Ascending aorta (tissue), 2 donors: ENCODE data around the gene GGA2. TPM values are rescaled to one million over a fixed set of nuclear protein-coding genes. Genes with fewer than 3 reads are reported as not detected.

ENCODE experiments used
- DNase-seq, 2 donors: peaks; one replicate each; pipeline ENCODE4 v3.0.0-alpha.2; 2019; ENCODE audit warnings: low spot score in 2 of 2
- H3K27ac ChIP-seq, 2 donors: fragments of 200-600 bp; sonication (generic); one replicate each; pipeline ENCODE4 v1.5.1; 2016 to 2017; ENCODE audit warnings: mild to moderate bottlenecking in 1 of 2
- H3K27me3 ChIP-seq: fragments of 200-600 bp; sonication (generic); one replicate; pipeline ENCODE4 v1.5.1; 2017
- H3K36me3 ChIP-seq, 2 donors: fragments of 200-600 bp; sonication (generic); one replicate each; pipeline ENCODE4 v1.5.1; 2016
- H3K4me1 ChIP-seq, 2 donors: fragments of 200-600 bp; sonication (generic); one replicate each; pipeline ENCODE4 v1.5.1; 2016 to 2017; ENCODE audit warnings: mild to moderate bottlenecking in 1 of 2
- H3K4me3 ChIP-seq, 2 donors: fragments of 200-600 bp; sonication (generic); one replicate each; pipeline ENCODE4 v1.5.1; 2016 to 2017; ENCODE audit warnings: mild to moderate bottlenecking in 1 of 2
- H3K9me3 ChIP-seq, 2 donors: fragments of 200-600 bp; sonication (generic); one replicate each; pipeline ENCODE4 v1.5.1; 2016
- CTCF ChIP-seq, 3 experiments: fragments of 200-600 bp in 2 of 3; fragments of 450-650 bp in 1 of 3; sonication (generic) in 2 of 3; IDR thresholded peaks; one replicate each; pipeline ENCODE4 v1.5.1; 2016 to 2019; ENCODE audit warnings: antibody characterized with exemption in 3 of 3, mild to moderate bottlenecking in 1 of 3, moderate library complexity in 1 of 3
- intact Hi-C: fragments of 100-400 bp; cut with DNase I; formaldehyde crosslinking; loops from one replicate; pipeline ENCODE4 v1.15.1; 2023
- total RNA-seq: library from RNA; depleted of rRNA; stranded (reverse); fragments of >200 nt; gene quantifications from one replicate; pipeline ENCODE4 v1.1.0, GENCODE V29; 2016

The GGA2 gene
- total RNA-seq, 1 donor from 2014 or later: 10.7 TPM

- Histone ChIP-seq H3K27me3 (no peaks in the 10 kb centered on the region), H3K4me3 (peak overlapping the region; percentile 95 to 98), H3K4me1 (peaks cover under 1 to 16% of the 10 kb centered on the region in 2 donors), H3K27ac (peak overlapping the region; percentile 59 to 92), H3K9me3 (no peaks in the 10 kb centered on the region), H3K36me3 (peaks cover 0 to 1% of the 10 kb centered on the region in 2 donors)
- intact Hi-C loops: loop anchor here (1.0 to 5.0 kb wide), 3 partner anchors 48 to 133 kb away; partner anchors contain the start of genes COG7, DCTN5, EARS2 and PALB2
- DNase-seq: no peak
- TF ChIP-seq CTCF (IDR thresholded peaks at IDR 0.05): no peak
Measured at GRCh38 chr16:23509782-23510163, 521 bp downstream of the GGA2 start.

GRCh38 chr16:23509441-23509754 lies 896 bp downstream of the GGA2 start:
- Histone ChIP-seq H3K27me3 (no peaks in the 10 kb centered on the region), H3K27ac (peak overlapping the region; percentile 59 to 92), H3K4me3 (peak overlapping the region; percentile 95 to 98), H3K9me3 (no peaks in the 10 kb centered on the region), H3K36me3 (no peaks in the 10 kb centered on the region), H3K4me1 (peaks cover 4 to 18% of the 10 kb centered on the region in 2 donors)
- intact Hi-C loops: loop anchor here (5.0 kb wide), 1 partner anchor 133 kb away; the partner anchor contains the start of genes DCTN5 and PALB2
- no peak for DNase-seq
- no peak for TF ChIP-seq CTCF (IDR thresholded peaks at IDR 0.05)

GRCh38 chr16:23508589-23509440 lies 1.5 kb downstream of the GGA2 start:
- H3K4me1 ChIP-seq: peaks cover 6 to 23% of the 10 kb centered on the region in 2 donors
- intact Hi-C loops: loop anchor here (5.0 kb wide), 1 partner anchor 133 kb away; the partner anchor contains the start of genes DCTN5 and PALB2
- H3K27me3 ChIP-seq: no peaks in the 10 kb centered on the region
- no peaks in the 10 kb centered on the region for H3K9me3 ChIP-seq
- peak overlapping the region; percentile 46 to 92 for H3K27ac ChIP-seq
- peak overlapping the region; percentile 95 to 98 for H3K4me3 ChIP-seq
- DNase-seq: no peak
- no peaks in the 10 kb centered on the region for H3K36me3 ChIP-seq
- no peak for TF ChIP-seq CTCF (IDR thresholded peaks at IDR 0.05)

- intact Hi-C loops: loop anchor here (5.0 kb wide), 1 partner anchor 136 kb away; the partner anchor contains the start of genes DCTN5 and PALB2
- no peak overlapping the region for H3K27ac ChIP-seq
- no peaks in the 10 kb centered on the region for H3K36me3 ChIP-seq
- no peaks in the 10 kb centered on the region for H3K9me3 ChIP-seq
- no peak for TF ChIP-seq CTCF (IDR thresholded peaks at IDR 0.05)
- no peak for DNase-seq
- no peak overlapping the region for H3K4me3 ChIP-seq
- H3K27me3 ChIP-seq: no peaks in the 10 kb centered on the region
- peaks cover 6 to 23% of the 10 kb centered on the region in 2 donors for H3K4me1 ChIP-seq
Measured at GRCh38 chr16:23506606-23506994, 3.7 kb downstream of the GGA2 start.

GRCh38 chr16:23505671-23506605 lies 4.4 kb downstream of the GGA2 start:
- no peak overlapping the region for H3K4me3 ChIP-seq
- no peaks in the 10 kb centered on the region for H3K9me3 ChIP-seq
- TF ChIP-seq CTCF (IDR thresholded peaks at IDR 0.05): no peak
- no peaks in the 10 kb centered on the region for H3K36me3 ChIP-seq
- peaks cover 6 to 23% of the 10 kb centered on the region in 2 donors for H3K4me1 ChIP-seq
- intact Hi-C loops: loop anchor here (5.0 kb wide), 1 partner anchor 136 kb away; the partner anchor contains the start of genes DCTN5 and PALB2
- H3K27me3 ChIP-seq: no peaks in the 10 kb centered on the region
- H3K27ac ChIP-seq: peak overlapping the region; percentile 74 to 76
- DNase-seq: no peak
